ENCODE data around the gene ACY1. TPM values are rescaled to one million over a fixed set of nuclear protein-coding genes. Genes with fewer than 3 reads are reported as not detected.

Gene ACY1
- total RNA-seq, 1 donor from 2014 or later = 13.2 TPM

DNA sequence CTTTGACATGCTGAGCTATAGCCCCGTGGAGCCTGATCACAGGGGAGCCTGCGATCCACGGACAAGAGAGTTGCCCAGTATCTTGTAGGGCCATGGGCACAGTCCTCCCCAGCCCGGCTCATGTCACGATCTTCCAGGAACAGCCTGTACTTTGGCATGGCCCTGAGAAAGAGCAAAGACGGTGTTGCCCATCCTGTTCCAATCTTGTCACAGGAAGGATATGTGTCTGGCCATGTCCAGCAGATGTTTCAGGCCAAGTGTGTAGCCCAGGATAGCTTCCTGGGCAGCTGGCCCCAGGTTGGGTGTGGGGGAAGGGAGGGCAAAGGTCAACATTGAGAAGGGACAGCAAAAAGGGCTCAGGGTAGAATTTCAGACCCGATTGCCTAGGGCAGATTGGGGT, 29.4 kb downstream of the ACY1 start:
- peaks cover 6% of the 10 kb centered on the region for H3K27me3 Mint-ChIP-seq (ENCODE audit: unreplicated experiment)
- peaks cover 17% of the 10 kb centered on the region for H3K4me1 Mint-ChIP-seq (ENCODE audit: low read depth, unreplicated experiment)
- no peak for DNase-seq
- no peaks in the 10 kb centered on the region for H3K36me3 Mint-ChIP-seq (ENCODE audit: unreplicated experiment)
- H3K9me3 Mint-ChIP-seq (ENCODE audit: unreplicated experiment) = peaks cover 2% of the 10 kb centered on the region
- no peak overlapping the region for H3K27ac Mint-ChIP-seq (ENCODE audit: unreplicated experiment)
- no peak for TF ChIP-seq CTCF (IDR thresholded peaks at IDR 0.05; ENCODE audit: partially characterized antibody, unreplicated experiment)
- H3K4me3 Mint-ChIP-seq (ENCODE audit: unreplicated experiment) = no peak overlapping the region

GRCh38 chr3:52013802-52014598, 30.7 kb downstream of the ACY1 start:
- no peak for TF ChIP-seq CTCF (IDR thresholded peaks at IDR 0.05; ENCODE audit: partially characterized antibody, unreplicated experiment)
- H3K4me1 Mint-ChIP-seq (ENCODE audit: low read depth, unreplicated experiment) = peaks cover 17% of the 10 kb centered on the region
- H3K27ac Mint-ChIP-seq (ENCODE audit: unreplicated experiment) = no peak overlapping the region
- DNase-seq = no peak
- no peak overlapping the region for H3K4me3 Mint-ChIP-seq (ENCODE audit: unreplicated experiment)
- H3K27me3 Mint-ChIP-seq (ENCODE audit: unreplicated experiment) = peaks cover 6% of the 10 kb centered on the region
- H3K36me3 Mint-ChIP-seq (ENCODE audit: unreplicated experiment) = no peaks in the 10 kb centered on the region
- peaks cover 2% of the 10 kb centered on the region for H3K9me3 Mint-ChIP-seq (ENCODE audit: unreplicated experiment)

DNA sequence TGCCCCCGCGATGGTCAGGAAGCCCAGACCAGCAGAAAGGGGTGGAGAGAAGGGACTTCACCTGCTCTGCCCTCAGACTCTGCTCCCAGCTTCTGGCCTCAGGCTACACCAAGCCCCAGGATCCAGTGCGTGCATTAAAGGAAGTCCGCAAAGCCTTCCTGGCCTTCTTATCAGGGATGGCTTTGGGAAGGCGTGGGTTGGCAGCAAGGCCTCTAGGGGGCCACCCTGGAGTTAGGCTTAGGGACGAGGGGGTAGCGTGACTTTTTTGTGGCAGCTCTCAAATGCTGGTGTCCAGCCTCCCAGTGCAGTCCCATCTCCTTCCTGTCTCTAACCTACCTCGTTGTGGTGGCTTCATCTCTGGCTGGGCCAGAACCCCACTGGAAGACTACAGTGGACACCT, 31.3 kb downstream of the ACY1 start:
- Mint-ChIP-seq H3K9me3 (ENCODE audit: unreplicated experiment) (peaks cover 2% of the 10 kb centered on the region), H3K27ac (ENCODE audit: unreplicated experiment) (no peak overlapping the region), H3K36me3 (ENCODE audit: unreplicated experiment) (no peaks in the 10 kb centered on the region), H3K4me3 (ENCODE audit: unreplicated experiment) (no peak overlapping the region), H3K4me1 (ENCODE audit: low read depth, unreplicated experiment) (peaks cover 17% of the 10 kb centered on the region), H3K27me3 (ENCODE audit: unreplicated experiment) (peaks cover 6% of the 10 kb centered on the region)
- DNase-seq = no peak
- TF ChIP-seq CTCF (IDR thresholded peaks at IDR 0.05; ENCODE audit: partially characterized antibody, unreplicated experiment) = peak; percentile 20

GRCh38 chr3:52015438-52016228, 32.3 kb downstream of the ACY1 start:
- peaks cover 3% of the 10 kb centered on the region for H3K27me3 Mint-ChIP-seq (ENCODE audit: unreplicated experiment)
- no peak for TF ChIP-seq CTCF (IDR thresholded peaks at IDR 0.05; ENCODE audit: partially characterized antibody, unreplicated experiment)
- DNase-seq = no peak
- peak overlapping the region; percentile 40 for H3K27ac Mint-ChIP-seq (ENCODE audit: unreplicated experiment)
- H3K9me3 Mint-ChIP-seq (ENCODE audit: unreplicated experiment) = peaks cover 6% of the 10 kb centered on the region
- peaks cover 17% of the 10 kb centered on the region for H3K4me1 Mint-ChIP-seq (ENCODE audit: low read depth, unreplicated experiment)
- H3K4me3 Mint-ChIP-seq (ENCODE audit: unreplicated experiment) = peak overlapping the region; percentile 64
- H3K36me3 Mint-ChIP-seq (ENCODE audit: unreplicated experiment) = no peaks in the 10 kb centered on the region

- peaks cover 28% of the 10 kb centered on the region for H3K4me1 Mint-ChIP-seq (ENCODE audit: low read depth, unreplicated experiment)
- no peak for DNase-seq
- H3K4me3 Mint-ChIP-seq (ENCODE audit: unreplicated experiment) = no peak overlapping the region
- peaks cover 5% of the 10 kb centered on the region for H3K27me3 Mint-ChIP-seq (ENCODE audit: unreplicated experiment)
- H3K36me3 Mint-ChIP-seq (ENCODE audit: unreplicated experiment) = no peaks in the 10 kb centered on the region
- H3K27ac Mint-ChIP-seq (ENCODE audit: unreplicated experiment) = no peak overlapping the region
- TF ChIP-seq CTCF (IDR thresholded peaks at IDR 0.05; ENCODE audit: partially characterized antibody, unreplicated experiment) = no peak
- H3K9me3 Mint-ChIP-seq (ENCODE audit: unreplicated experiment) = peaks cover 9% of the 10 kb centered on the region
Observed at GRCh38 chr3:52017586-52017985, 34.3 kb downstream of the ACY1 start.

Data from glutamatergic neuron (in vitro differentiated cells).